ENCODE measurements around the gene RSF1.

Gene RSF1

DNA sequence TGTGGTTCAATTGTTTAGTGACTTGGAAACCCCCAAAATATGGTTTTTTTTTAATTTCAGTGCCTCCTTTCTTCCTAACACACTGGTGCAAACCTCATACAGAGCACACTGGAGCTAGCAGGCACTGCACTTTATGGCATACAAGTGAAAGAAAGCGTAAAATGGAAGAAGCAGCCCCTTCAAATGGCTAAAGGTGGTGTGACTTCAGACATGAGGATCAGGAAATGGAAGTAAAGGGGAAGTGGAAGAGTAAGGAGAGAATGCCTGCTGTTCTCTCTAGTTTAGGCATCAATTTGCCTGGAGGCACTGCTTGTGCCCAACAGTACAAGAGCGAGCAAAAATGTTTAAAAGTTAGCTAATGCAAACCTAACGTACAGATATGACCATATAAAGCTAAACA, 5.7 kb downstream of the RSF1 start:
- DNase-seq (ENCODE audit: insufficient read length, low spot score), result no peak

DNA sequence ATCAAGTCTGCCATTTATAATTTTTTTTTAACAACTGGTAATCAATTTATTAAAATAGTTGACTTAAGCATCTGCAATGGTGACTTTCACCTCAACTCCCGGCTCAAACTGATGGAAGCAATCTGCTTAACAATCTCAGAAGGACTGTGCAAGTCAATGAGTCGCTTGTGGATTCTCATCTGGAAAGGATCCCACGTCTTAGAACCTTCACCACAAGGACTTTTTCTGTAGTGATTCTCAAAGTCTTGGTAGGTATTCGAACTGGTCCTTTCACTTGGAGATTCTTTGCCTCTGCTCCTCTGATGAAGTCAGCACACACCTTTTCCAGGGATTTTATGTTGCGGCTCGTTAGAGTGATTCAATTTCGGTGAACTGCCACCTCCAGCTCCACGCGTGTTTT, 7.3 kb downstream of the RSF1 start:
- no peak for DNase-seq (ENCODE audit: insufficient read length, low spot score)
- no peak for FAIRE-seq

More for the DNA sequence above, 5.7 kb downstream of the RSF1 start:
- FAIRE-seq, result no peak

DNA sequence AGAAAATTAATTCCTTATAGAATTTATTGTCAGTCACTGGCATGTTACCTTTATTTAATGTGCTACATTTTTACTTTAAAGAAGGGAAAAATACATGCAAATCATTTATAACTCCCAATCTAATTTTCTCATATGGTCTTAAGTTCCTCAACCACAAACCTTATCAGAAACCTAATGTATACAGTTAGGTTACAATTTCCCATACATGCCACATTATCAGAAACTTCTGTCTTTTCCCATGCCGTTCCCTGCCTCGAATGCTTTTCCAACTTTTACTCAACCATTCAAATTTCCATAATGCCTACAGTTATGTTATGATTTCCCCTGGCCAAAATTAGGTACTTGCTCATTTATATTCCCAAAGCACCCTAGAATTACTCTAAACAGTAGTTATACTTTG, 13.5 kb downstream of the RSF1 start:
- FAIRE-seq (no peak), DNase-seq (ENCODE audit: insufficient read length, low spot score) (no peak)

DNA sequence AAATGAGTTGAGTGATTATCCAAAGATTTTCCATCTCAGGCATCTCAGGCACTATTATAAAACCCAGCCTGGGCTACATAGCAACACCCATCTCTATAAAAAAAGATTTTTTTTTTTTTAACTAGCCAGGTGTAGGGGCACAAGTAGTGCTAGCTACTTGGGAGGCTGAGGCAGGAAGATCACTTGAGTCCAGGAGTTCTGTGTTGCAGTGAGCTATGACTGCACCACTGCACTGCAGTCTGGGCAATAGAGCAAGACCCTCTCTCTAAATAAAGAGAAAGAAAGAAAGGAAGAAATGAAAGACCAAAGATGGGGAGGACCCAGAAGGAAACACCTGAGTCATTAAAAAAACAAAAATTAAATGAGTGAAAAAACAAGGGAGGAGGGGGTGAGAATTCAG, 14.1 kb downstream of the RSF1 start:
- DNase-seq (ENCODE audit: insufficient read length, low spot score) (no peak), FAIRE-seq (no peak)

DNA sequence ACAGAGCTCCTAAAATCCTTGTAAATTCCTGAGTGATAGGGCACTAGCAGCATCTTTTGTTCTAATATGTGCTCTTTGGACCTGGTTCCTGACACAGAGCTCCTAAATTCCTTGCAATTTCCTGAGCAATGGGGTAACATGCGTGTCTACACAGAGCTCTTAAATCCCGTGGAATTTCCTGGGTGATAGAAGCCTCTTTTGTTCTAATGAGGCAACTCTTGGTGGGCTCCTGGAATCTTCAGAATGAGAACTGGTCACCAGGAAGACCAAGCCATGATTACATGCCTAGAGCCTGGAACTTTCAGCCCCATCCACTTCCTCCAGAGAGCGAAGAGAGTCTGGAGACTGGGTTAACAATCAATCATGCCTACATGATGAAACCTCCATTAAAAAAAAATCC, 19.0 kb downstream of the RSF1 start:
- FAIRE-seq (no peak), DNase-seq (ENCODE audit: insufficient read length, low spot score) (no peak)

DNA sequence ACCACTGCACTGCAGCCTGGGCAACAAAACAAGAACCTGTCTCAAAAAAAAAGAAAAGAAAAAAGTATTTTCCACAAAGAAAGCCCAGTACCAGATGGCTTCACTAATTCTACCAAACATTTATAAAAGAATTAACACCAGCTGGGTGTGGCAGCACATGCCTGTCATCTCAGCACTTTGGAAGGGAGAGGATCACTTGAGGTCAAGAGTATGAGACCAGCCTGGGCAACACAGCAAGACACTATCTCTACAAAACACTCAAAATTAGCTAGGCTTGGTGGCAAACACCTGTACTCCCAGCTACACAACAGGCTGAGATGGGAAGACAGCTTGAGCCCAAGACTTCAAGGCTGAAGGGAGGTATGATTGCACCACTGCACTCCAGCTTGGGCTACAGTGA, 20.1 kb downstream of the RSF1 start:
- no peak for FAIRE-seq
- no peak for DNase-seq (ENCODE audit: insufficient read length, low spot score)

DNA sequence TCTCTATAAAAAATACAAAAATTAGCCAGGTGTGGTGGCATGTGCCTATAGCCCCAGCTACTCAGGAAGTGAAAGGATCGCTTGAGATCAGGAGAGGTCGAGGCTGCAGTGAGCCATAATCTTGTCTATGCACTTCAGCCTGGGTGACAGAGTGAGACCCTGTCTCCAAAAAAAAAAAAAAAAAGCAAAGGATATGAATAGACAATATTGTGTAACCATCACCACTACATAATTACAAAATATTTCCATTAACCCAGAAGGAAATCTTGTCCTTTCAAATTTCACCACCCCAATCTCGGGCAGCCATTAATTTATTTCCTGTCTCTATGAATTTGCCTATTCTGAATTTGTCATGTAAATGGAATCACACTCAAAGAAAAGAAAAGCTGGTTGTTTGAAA, 21.2 kb downstream of the RSF1 start:
- FAIRE-seq (no peak), DNase-seq (ENCODE audit: insufficient read length, low spot score) (no peak)

DNA sequence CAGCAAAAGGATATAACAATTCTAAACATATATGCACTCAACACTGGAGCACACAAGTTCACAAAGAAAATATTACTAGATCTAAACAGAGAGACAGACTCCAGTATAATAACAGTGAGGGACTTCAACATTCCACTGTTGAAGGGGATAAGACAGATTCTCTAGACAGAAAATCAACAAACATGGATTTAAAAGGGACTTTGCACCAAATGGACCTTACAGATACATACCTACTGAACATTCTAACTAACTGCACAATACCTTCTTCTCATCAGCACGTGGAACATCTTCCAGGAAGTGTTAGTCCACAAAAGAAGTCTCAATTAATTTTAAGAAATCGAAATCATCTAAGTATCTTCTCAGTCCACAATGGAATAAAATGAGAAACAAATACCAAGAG, 26.6 kb downstream of the RSF1 start:
- DNase-seq (ENCODE audit: insufficient read length, low spot score), result no peak
- FAIRE-seq, result no peak

DNA sequence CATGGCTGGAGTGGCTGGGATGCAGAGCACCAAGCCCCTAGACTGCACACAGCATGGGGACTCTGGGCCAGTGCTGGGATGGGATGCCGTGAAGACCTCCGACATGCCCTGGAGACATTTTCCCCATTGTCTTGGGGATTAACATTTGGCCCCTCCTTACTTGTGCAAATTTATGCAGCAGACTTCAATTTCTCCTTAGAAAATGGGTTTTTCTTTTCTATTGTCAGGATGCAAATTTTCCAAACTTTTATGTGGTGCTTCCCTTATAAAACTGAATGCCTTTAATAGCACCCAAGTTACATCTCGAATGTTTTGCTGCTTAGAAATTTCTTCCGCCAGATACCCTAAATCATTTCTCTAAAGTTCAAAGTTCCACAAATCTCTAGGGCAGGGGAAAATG, 29.2 kb downstream of the RSF1 start:
- FAIRE-seq (no peak), DNase-seq (ENCODE audit: insufficient read length, low spot score) (no peak)

DNA sequence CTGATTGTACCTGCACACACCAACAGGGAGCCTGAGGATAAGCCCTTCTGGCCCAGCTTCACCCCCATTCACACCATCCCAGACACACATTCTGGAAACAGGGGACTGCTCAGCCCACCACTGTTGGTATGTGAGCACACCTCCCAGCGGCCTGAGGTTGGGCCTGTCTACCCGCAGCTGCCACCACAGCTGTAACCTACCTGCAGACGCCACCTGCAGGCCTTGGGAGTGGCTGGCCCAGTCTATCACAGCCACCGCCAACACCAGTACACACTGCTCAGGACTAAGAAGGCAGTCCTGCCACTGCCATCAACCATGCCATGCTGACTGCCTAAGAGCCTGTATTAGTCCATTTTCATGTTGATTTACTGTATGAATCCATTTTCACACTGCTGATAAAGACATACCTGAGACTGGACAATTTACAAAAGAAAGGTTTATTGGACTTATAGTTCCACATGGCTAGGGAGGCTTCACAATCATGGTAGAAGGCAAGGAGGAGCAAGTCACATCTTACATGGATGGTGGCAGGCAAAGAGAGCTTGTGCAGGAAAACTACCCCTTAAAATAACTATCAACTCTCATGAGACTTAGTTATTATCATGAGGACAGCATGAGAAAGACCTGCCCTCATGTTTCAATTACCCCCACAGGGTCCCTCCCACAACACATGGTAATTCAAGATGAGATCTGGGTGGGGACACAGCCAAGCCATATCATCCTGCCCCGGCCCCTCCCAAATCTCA, 30.6 kb downstream of the RSF1 start:
- FAIRE-seq (no peak), DNase-seq (ENCODE audit: insufficient read length, low spot score) (no peak)

DNA sequence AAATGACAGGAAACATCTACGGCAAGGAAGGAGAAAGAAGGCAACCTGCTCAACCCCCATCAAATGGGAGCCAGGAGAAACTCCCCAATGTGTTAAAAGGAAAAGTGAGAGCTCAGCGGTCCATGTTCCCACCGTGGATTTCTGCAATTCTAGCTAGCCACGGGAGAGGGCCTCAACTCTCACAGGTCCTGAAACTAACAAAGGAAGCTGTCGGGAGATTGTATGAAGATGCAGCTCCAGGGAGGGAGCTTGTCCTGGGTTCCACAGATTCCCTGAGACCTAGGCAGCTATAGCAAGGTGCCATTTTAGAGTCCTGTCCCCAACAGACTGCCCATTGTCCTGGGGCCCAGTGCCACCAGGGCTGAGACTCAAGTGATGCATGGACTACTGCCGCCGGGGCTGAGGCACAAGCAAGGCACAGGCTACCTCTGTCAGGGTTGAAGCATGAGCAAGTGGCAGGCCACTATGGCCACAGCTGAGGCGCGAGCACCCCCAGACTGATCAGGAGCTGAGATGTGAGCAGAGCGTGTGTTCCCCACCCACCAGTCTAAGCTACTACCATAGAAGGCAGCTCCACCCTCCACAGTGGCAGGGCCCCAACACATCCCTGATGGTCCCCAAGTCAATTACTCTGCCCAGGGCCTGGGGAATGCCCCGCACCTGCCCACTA, 31.3 kb downstream of the RSF1 start:
- DNase-seq (ENCODE audit: insufficient read length, low spot score) (no peak), FAIRE-seq (no peak)

DNA sequence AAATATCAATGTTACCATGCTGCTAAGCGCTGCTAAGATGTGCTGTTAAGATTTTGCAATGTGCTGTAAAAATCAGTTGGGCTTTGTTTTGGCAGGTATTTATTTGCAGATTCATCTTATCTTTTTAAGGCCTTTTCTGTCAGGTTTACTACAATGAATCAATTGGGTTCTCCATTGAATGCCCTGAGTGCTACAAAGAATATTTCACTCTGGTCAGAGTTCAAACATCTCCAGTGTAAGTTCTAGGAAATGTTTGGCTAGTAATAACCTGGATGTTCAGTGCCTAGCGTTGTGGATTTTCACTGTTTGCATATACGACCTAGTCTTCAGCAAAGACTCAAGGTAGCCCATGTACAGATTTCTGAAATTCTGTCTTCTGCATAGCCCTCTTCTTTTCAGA, 36.0 kb downstream of the RSF1 start:
- FAIRE-seq (no peak), DNase-seq (ENCODE audit: insufficient read length, low spot score) (no peak)

DNA sequence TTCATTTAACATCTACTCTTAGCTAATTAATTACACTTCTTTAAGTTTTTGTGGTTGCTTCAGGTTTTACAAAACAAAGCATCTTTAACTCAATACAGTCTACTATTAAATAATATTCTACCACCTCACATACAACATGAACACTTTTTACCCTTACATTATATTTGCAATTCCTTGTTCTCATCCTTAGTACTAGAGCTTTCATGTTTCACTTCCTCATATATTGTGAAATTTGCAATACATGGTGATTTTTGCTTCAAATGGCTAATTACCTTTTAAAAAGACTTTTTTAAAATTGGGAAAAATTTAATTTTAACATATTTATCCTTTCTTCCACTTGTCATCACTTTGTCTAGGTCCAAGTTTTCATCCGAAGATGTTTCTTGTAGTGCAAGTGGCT, 37.5 kb downstream of the RSF1 start:
- FAIRE-seq, result no peak
- no peak for DNase-seq (ENCODE audit: insufficient read length, low spot score)

DNA sequence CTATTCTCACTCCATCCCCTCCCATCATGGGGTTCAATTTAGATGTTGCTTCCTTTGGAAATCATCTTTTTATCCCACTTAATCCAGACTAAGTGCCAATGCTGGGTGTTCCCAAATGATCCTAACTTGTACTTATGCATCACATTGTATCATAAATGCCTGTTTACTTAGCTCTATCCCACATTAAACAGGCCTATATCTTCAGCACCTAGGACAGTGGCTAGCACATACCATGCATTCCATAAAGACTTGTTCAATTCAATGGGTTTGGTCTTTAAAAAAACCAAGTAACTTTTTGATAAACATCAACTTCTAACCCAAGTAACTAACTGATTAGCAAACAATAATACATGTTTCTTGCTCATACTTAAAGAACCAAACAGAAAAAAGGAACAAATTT, 40.6 kb downstream of the RSF1 start:
- DNase-seq (ENCODE audit: insufficient read length, low spot score), result peak; percentile 24
- peak; percentile 60 for FAIRE-seq

DNA sequence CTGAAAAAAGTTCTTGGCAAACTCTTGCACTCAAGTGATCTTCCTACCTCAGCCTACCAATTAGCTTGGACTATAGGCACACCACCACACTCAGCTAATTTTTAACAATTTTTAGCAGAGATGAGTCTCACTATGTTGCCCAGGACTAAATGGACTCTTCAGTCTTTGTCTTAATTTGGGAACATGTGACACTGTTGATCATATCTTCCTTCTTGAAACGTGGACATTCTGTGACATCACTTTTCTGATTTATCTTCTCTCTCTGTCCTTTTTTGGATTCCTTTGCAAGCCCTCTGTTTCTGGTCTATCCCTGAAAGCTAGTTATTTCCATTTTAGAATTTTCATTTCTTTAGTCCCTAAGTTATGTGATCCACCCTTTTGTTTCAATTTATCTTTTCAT, 42.0 kb downstream of the RSF1 start:
- DNase-seq (ENCODE audit: insufficient read length, low spot score), result no peak
- FAIRE-seq, result no peak

DNA sequence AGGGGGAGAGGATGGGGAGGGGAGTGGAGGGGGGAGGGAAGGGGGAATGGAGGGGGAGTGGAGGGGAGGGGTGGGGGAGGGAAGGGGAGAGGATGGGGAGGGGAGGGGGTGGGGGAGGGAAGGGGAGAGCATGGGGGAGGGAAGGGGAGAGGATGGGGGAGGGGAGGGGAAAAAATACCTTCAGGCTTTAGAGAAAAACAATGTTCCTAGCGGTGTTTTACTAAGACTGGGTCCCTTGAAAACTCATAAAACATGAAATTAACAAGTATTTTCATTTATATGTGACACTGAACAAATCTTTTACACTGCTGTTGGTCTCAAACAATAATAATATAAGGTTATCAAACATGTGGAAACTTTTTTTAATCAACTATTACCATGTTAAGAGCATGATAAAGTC, 42.4 kb downstream of the RSF1 start:
- FAIRE-seq, result no peak

DNA sequence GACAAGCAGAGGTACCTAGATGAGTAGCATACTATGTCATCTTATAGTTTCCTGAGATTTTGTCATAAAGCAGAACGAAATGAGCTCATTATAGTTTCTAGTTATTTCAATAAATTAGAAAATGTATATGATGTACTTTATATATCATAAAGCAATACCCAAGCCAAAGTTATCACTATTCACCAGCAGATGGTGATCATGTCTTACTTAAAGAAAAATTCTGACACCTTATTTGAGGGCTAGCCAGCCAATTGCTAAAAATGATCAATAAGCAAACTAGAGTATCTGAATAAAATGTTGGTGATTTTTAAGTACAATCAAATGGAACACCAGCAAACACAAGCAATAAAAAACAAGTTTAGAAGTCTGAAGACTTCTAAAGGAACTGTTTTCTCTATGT, 44.1 kb downstream of the RSF1 start:
- no peak for DNase-seq (ENCODE audit: insufficient read length, low spot score)
- FAIRE-seq, result no peak

More for the DNA sequence above, 42.4 kb downstream of the RSF1 start:
- DNase-seq (ENCODE audit: insufficient read length, low spot score), result no peak

DNA sequence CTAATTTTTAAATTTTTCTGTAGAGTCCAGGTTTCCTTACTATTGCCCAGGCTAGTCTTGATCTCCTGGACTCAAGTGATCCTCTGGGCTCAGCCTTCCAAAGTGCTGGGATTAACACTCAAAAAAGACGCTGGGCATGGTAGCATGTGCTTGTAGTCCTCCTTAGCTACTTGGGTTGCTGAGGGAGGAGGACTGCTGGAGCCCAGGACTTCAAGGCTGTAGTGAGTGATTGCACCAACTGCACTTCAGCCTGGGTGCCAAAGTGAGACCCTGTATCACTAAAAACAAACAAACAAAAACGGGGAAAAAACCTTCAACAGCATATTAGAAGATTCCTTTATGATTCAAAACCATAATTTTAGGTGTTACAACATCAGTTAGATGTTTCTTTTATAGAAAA, 44.6 kb downstream of the RSF1 start:
- no peak for DNase-seq (ENCODE audit: insufficient read length, low spot score)
- FAIRE-seq, result no peak

DNA sequence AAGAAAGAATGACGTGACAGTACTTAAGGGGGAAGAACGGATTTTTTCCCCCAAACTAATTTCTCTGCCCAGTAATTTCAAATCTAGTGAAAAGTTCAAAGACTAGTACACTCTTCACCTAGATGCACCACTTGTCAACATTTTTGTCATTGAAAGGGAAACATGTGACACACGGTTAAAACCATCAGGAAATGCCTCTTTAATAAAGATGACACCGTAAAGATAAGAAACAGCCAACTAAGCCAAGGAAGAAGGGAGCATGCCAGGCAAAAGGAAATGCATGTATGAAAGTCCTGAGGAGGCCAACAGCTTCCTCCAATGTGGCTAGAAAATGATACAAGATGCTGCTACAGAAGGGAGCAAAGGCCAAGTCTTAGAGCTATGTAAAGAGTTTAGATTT, 49.4 kb downstream of the RSF1 start:
- peak; percentile 68 for FAIRE-seq

DNA sequence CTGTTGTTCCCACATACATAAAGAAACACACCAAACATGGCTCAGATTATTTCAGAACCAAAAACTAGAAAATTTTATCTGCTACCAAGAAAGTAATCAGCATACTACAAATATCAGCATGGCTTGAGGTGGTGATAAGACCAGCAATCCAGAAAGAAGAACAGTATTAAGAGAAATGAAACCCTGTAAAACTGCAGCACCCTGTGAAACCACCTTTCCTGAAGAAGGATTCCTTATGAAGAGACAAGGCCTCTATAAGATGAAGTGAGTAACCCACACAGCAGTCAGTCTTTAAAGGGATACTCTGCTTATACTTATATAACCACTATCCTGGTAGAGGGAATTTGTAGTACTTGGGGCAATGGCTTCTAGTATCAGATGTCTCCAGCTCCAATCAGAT, 49.9 kb downstream of the RSF1 start:
- DNase-seq (ENCODE audit: insufficient read length, low spot score) (no peak), FAIRE-seq (peak; percentile 13)

More for the DNA sequence above, 49.4 kb downstream of the RSF1 start:
- DNase-seq (ENCODE audit: insufficient read length, low spot score), result no peak

DNA sequence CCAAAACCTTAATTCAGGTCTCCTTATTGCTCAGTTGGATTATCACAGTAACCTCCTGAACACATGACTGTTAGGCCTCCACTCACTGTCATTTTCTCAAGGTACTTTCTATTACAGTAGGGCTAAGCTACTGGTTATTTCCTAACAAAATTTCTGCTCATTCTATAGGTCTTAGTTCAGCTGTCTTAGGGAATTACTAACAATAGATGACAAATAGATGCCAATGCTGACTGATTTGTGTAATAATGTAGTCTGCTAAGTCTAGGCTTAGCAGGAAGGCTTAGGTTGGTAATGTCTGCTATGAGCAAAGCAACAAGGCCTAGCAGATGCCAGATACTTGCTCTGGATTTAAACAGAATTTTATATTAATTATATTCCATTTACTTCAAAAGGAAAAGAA, 58.1 kb downstream of the RSF1 start:
- FAIRE-seq, result no peak
- DNase-seq (ENCODE audit: insufficient read length, low spot score), result no peak

DNA sequence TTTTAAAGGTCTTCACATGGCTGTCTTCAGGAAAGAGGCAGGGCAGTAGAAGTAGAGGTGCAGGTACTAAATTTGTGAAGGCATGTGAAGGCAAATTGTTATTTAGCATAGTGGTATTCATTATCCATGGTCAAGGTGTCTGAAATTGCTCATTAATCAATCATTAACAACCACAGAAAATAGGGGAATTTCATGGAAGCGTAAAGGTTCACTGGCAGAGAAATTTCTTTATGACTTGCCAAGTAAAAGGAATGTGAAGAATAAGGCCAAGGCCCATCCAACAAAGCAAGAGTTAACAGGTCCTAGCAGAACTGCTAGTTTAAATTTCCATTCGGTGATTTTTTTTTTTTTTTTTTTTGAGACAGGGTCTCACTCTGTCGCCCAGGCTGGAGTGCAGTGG, 59.0 kb downstream of the RSF1 start:
- no peak for DNase-seq (ENCODE audit: insufficient read length, low spot score)
- no peak for FAIRE-seq

DNA sequence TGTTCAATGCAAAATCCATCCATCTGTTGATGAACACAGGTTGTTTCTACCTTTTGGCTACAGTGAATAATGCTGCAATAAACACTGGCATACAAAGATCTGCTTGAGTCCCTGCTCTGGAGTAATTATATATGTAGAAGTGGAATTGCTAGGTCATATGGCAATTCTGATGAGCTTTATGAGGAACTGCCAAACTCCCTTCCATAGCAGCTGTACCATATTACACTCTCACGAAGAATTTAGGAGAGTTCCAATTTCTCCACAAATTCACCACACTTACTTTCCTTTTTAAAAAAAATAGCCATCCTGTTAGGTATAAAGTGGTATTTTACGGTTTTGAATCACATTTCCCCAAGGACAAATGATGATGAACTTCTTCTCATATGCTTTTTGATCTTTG, 62.2 kb downstream of the RSF1 start:
- FAIRE-seq (no peak), DNase-seq (ENCODE audit: insufficient read length, low spot score) (no peak)

Data from HTR-8/SVneo (cell line).